HG03342 (cell line): Measurements from ENCODE around the gene RNH1.

ENCODE experiments used
- ATAC-seq: cut with Tn5 transposase; IDR thresholded peaks from one replicate; pipeline ENCODE4 v1.9.1; 2021; ENCODE audit warnings: mild to moderate bottlenecking, moderate library complexity; ENCODE audit not compliant: unreplicated experiment

The RNH1 gene

DNA sequence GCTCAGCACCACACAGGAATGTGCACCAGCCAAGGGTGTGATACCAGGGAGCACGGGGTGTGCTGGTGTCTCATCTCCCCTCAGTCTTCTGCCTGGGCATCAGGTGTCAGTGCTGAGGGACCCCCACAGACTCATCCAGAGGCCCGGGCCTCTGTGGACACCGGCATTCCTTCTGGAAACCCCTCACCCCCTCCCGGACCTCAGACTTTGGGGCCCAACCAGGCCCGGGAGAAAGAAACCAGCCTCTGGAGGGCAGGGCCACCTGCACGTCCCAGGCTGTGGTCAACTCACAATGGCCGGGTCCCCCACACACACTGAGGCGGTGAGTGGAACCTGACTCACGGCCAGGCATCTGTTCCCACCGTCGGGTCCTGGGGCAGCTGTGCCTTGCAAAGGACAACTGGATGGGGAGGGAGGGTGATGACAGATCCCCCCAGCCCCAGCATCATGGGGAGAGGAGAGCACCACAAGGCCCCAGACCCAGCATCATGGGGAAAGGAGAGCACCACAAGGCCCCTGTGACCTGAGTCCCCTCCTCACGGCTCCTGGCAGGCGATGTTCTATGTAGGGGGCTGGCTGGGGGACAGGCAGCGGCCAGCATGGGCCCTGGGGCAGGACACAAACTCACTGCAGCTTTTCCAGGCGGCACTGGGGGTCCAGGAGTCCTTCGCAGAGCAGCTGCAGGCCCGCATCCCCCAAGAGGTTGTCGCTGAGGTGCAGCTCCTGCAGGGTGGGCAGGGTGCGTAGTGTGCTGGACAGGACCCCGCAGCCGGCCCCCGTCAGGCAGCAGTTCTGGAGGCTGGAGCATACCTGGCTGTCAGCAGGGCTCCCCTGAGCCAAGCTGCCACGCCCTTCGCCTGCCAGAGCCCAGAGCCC is 7.6 kb downstream of the RNH1 start:
- no peak for ATAC-seq

DNA sequence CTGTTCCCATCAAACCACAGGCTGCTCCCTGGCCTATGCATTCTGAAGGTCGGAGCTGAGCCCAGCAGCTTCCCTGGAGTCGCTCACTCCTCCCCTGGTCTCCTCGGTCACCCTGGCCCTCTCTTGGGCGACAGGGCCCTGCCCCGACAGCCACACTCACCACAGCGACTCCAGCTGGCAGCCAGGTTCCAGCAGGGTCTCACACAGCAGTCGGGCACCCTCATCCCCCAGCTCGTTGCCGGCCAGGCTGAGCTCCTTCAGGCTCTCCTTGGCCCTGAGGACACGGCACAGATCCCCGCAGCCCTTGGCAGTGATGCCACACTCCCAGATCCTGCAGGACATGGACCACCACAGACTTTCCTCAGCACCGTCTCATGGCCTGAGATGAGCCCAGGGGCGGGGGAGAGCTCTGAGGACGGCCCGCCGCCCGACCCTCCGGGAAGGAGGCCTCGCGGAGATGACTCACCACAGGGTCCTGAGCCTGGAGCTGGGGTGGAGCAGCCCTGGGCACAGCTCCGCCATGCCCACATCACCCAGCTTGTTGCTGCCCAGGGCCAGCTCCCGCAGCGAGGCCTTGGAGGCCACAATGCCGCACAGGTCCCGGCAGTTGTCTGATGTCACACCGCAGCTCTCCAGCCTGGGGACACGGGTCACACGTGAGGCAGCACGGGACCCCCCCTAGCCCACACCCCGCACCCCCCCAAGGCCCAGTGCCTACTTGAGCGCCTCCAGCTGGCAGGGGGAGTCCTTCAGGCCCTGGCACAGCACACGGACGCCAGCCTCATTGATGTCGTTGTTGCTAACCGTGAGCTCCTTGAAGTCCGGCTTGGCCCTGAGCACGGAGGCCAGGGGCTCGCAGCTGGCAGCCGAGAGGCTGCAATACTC is 8.5 kb downstream of the RNH1 start:
- no peak for ATAC-seq

DNA sequence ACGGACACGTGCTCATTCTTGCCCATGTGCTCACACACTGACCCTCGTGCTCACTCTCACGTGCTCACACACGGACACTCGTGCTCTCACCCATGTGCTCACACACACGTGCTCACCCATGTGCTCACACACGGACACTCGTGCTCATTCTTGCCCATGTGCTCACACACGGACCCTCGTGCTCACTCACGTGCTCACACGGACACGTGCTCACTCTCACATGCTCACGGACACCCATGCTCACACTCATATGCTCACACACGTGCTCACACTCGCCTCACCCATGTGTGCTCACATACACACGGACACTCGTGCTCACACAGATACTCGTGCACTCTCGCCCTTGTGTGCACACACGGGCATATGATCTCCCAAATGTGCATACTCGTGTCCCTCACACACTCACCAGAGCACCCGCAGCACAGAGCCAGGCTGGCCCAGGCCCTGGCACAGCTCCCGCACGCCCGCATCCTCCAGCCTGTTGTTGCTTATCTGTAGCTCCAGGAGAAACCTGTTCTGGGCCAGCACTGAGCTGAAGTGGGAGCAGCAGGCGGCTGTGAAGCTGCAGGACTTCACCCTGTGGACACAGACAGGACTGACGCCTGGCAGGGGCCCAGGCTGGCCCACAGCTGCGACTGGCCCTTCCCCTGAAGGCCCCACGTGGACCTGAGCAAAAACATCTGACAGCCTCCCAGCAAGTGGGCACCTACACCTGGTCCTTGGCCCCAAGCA is 9.3 kb downstream of the RNH1 start:
- ATAC-seq, result no peak

DNA sequence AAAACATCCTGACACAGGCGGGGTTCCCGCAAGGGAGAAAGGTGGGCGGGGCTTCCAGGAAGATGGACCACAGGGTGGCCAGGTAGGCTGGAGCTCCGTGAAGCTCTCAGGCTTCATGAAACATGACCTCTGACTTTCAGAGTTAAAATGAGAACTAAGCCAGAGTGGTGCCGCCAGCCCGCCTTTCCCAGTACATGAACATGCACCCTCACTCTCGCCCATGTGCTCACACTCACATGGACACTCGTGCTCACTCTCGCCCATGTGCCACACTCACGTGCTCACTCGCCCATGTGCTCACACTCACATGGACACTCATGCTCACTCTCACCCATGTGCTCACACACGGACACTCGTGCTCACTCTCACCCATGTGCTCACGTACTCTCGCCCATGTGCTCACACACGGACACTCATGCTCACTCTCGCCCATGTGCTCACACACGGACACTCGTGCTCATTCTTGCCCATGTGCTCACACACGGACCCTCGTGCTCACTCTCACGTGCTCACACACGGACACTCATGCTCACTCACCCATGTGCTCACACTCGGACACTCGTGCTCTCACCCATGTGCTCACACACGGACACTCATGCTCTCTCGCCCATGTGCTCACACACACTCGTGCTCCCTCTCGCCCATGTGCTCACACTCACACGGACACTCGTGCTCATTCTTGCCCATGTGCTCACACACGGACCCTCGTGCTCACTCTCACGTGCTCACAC is 10.0 kb downstream of the RNH1 start:
- no peak for ATAC-seq

DNA sequence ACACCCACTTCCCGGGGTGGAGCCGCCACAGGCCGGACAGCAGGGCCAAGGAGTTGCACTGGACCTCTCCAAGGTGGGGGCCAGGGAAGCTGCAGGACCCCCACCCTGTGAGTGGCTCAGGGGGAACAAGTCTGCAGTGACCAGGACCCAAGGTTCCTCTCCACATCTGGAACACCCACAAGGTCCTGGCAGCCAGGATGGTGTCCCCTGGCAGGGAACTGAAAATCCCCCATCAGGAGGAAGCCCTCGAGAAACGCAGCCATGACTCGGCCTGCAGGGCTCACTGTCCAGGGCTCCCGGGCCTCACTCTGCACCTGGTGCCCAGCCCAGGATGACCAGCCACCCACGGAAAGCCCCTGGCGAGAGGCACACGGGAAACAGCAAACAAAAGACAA is 11.5 kb downstream of the RNH1 start:
- no peak for ATAC-seq

DNA sequence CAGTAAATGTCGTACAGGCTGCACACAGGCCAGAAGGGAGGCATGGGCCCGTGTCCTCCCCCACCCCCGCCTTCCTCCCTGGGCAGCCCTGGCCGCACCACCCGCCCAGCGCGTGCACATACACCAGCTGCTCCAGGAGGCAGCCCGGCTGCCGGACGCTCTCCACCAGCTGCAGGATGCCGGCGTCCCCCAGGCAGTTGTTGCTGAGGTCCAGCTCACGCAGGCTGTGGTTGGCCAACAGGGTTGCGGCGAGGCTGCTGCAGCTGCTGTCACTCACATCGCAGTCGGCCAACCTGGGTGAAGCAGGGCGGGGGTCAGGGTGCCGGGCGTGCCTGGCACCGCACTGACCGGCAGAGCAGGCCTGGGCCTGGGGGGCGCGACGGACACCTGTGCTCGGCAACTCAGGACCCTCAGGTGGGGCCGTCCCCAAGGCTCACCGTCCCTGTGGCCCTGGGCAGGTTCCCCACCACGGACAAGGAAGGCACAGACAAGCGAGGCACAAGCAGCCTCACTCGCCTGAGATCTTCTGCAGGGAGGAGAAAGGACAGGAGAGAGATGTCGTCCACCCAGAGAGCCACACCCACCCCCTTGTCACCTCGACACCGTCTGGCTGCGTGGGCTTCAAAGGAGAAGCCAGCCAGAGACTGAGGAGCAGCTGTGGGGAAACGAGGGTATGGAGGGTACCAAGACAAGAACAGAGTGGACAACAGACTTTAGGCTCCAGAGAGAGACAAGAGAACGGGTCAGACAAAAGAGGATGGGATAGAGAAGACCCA is 12.1 kb downstream of the RNH1 start:
- ATAC-seq, result no peak

DNA sequence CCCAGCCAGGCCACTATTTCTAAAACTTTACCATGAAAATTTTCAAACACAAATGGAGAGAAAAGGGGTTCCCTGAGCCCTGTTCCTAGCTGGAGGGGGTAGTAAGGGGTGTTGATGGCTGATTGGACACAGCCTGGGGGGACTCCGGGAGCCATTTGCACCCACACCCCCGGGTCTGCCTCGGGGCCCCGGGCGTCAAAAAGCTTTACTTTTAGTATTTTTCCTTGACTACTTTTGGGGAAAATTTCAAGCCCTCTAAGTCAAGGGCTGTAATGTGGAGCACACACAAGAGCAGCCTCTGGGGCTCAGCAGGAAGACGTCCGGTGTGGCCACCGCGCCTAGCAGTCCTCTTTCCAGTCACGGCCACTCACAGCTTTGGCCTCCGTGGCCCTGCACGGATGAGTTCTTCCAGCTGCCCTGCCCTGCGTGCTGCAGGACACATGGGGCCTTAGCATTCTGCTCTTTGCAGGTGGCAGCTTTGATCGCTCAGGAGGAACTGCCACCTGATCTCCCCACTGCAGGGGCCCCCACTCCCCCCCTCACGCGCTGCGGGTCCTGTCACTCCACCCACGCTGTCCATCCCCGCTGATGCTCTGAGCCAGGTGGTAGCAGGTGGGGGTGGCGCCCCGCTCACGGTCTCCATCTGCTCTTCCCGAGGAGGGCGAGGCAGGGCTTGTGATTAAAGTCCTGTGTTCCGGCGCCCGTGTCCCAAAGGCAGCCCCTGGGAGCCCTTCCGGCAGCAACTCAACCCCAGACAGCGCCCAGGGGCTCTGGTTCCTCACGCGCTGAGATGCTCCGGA is 14.4 kb downstream of the RNH1 start:
- no peak for ATAC-seq

DNA sequence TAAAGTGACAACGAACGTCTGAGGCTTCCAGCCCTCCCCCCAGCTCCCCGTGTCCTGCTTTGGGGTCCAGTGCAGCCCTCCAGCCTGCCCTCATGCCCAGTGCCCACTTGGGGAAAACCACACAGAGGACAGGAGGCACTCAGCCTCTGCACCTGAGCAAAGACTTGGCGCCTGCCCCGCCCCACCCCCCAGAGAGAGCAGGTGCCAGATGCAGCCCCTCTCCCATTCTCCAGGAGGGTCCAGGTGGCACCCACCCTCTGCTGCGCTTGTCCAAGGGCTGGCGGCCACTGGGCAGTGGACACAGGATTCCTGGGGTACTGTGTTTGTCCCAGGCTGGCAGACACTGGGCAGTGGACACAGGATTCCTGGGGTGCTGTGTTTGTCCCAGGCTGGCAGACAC is 15.7 kb downstream of the RNH1 start:
- no peak for ATAC-seq

DNA sequence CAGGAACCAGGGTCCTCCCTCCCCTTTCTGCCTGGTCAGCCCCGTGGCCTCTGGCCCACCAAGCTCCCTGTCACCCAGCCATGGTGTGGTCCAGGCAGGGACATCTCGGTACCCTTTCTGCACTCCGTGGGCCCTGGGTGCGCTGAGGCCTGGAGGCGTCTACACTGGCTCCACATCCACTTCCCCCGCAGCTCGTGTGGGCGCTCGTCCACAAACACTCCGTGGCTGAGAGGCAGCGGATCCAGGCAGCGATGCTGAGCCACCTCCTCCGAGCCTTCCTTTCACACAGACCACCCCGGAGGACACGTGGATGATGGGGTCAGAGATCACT is 16.1 kb downstream of the RNH1 start:
- no peak for ATAC-seq

DNA sequence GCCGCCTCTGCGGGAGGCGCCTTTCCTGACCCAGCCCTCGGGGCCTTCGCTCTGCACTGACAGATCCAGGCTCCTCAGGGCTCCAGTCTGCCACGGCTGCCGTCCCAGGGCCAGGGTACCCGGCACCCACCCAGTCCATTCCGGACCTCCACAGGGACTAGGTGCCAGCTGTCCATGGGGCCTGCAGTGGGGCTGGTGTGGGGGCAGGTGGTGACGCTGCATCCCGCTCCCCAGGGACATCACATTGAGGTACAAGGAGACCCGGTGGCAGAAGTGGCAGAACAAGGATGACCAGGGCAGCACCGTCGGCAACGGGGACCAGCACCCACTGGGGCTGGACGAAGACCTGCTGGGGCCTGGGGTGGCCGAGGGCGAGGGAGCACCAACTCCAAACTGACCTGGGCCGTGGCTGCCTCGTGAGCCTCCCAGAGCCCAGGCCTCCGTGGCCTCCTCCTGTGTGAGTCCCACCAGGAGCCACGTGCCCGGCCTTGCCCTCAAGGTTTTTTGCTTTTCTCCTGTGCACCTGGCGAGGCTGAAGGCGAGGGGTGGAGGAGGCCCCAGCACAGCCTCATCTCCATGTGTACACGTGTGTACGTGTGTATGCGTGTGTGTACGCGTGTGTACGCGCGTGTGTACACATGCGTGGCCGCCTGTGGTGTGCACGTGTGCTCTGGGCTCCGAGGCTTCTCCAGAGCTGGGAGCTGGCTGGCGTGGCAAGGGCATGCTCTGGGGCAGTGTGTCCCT is 16.7 kb downstream of the RNH1 start:
- no peak for ATAC-seq

DNA sequence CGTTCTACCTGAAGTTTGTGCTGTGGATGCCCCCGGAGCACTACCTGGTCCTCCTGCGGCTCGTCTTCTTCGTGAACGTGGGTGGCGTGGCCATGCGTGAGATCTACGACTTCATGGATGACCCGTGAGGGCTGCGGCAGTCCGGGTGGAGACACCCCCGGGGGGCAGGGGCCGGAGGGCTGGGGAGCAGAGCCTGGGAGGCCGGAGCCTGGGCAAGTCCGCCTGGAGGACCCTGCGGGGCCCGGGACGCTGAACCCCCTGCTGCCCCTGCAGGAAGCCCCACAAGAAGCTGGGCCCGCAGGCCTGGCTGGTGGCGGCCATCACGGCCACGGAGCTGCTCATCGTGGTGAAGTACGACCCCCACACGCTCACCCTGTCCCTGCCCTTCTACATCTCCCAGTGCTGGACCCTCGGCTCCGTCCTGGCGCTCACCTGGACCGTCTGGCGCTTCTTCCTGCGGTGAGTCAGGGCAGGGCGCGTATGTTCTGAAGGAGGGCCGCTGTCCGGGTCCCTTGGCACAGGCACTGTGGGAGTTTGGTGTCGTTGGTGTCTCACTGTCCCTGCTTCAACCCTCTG is 17.3 kb downstream of the RNH1 start:
- no peak for ATAC-seq

DNA sequence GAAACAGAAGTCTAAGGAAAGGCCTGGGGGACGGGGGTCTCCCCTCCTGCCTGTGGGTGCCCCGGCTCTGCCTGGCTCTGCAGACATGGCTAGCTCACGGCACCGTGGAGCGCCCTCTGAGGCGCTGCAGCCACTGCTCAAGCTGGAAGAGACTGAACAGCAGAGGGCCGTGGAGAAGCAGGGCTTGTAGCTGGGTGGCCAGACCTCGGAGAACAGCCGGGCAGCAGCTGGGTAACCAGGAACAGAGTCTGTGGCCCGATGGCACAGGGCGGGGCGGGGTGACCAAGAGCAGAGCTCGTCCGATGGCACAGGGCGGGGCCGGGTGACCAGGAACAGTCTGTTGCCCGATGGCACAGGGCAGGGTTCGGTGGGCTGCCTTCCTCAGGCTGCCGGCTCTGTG is 18.1 kb downstream of the RNH1 start:
- ATAC-seq, result no peak

DNA sequence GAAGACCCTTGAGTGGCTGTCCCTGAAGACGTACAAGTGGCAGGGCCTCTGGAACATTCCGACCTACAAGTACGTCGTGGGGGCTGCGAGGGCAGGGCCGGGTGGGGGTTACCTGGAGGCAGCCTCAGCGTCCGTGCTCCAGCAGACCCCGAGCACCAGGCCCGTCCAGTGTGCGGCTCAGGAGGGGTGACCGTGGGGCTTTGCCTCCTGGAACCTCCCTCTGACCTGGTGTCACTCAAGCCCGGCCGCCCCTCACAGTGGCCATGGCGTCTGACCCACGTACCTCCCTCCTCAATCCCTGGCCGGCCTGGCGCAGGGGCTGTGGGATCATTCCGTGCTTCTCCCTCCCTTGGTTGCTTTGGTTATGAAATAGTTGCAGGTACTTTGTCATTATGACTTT is 18.5 kb downstream of the RNH1 start:
- no peak for ATAC-seq

DNA sequence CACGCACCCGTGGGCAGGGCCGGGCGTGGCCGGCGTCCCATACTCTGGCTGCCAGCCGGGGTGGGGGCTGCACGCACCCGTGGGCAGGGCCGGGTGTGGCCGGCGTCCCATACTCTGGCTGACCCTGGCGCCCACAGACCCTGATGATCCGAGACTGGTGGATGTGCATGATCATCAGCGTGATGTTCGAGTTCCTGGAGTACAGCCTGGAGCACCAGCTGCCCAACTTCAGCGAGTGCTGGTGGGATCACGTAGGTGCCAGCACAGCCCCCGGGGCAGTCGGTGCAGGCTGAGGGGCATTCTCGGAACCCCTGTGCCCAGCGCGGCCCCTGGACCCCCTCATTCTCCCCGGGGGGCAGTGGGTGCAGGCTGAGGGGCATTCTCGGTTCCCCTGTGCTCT is 19.0 kb downstream of the RNH1 start:
- no peak for ATAC-seq

DNA sequence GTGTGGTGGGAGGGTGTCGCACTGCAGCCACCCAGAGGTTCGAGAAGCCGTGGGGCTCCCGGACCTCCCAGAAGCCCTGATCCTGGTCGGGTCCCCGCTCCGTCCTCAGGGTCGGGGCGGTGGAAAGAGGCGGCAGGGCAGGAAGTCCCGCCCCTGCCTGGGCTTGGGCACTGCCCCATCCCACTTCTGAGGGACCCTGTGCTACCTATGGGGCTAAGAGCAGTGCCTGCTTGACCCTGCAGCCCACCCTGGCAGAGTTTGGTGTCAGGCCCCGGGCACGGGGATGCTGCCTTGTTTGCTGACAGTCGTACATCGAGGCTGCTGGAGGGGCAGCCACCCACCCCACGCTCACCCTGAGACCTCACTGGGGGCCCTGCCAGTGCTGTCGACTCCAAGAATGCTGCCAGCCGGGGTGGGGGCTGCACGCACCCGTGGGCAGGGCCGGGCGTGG is 19.4 kb downstream of the RNH1 start:
- no peak for ATAC-seq

DNA sequence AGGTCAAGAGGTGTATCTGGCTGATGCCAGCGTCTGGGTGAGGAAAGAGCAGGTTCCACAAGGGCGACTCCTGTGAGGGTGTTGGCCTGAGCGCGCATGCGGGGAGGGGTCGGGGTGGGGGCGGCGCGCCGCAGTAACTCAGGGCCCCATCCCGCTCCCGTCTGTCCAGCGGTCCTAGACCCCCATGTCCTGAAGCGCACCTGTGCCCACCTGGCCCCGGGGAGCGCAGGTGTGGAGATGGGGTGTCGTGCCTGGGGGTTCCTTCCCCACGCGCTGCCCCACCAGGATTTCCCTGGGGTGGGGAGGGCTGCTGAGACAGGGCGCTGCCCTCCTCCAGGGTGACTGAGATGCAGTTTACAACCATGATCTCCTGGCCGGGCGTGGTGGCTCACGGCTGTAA is 20.9 kb downstream of the RNH1 start:
- ATAC-seq, result no peak

DNA sequence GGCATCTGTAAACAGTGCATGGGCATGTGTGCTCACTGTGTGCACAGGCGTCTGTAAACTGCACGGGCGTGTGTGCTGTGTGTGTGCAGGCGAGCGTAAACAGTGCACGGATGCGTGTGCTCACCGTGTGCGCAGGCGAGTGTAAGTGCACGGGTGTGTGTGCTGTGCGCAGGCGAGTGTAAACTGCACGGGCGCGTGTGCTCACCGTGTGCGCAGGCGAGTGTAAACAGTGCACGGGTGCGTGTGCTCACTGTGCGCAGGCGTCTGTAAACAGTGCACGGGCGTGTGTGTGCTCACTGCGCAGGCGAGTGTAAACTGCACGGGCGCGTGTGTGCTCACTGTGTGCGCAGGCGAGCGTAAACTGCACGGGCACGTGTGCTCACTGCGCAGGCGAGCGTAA is 22.4 kb downstream of the RNH1 start:
- ATAC-seq, result no peak

DNA sequence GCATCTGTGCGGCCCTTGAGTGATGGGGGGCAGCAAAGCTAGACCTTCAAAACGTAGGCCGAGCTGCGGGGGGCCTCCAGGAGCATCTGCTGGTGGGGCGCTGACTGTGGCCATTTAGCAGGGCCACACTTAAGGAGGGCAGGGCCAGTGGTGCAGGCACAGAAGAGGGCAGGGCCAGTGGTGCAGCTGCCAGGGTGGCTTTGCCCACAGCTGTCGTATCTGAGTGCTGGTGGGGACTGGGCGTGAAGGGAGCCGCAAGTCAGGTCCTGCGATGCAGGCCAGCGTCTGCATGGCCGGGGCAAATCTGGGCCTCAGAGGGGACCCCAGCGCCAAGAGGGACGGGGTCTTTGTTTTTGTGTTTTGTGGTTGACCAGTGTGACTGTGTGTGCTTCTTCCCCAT is 27.7 kb downstream of the RNH1 start:
- no peak for ATAC-seq
